PFSK-1 (cell line): ENCODE results near the gene SAPCD1.

Experiments used
- POLR2AphosphoS5 ChIP-seq: IDR thresholded peaks from 2 replicates; pipeline ENCODE4 v1.6.1; 2012; ENCODE audit warnings: low read depth, mild to moderate bottlenecking, control low read depth, low read length, moderate library complexity
- REST ChIP-seq, 2 experiments: IDR thresholded peaks; 2 replicates each; pipeline versions ENCODE4 v1.6.1 to v1.8.0; 2011 to 2012; ENCODE audit warnings: low read depth in 2 of 2, low read length in 2 of 2, control low read depth in 1 of 2, inconsistent platforms in 1 of 2, mild to moderate bottlenecking in 1 of 2, moderate library complexity in 1 of 2; ENCODE audit not compliant: insufficient read depth in 1 of 2

GRCh38 chr6:31806470-31807272 is 44.2 kb downstream of the SAPCD1 start, which contains the start of gene LSM2:
- TF ChIP-seq POLR2AphosphoS5 (peak; percentile 96), REST (IDR thresholded peaks at IDR 0.05; ENCODE audit: insufficient read depth in 1 of 2, low read depth in 2 of 2, low read length in 2 of 2) (no peak)
